GM21381 (cell line): Measurements from ENCODE around the gene PTPN6.

Source experiments
- ATAC-seq: cut with Tn5 transposase; IDR thresholded peaks from one replicate; pipeline ENCODE4 v1.9.1; 2021; ENCODE audit warnings: mild to moderate bottlenecking, moderate library complexity; ENCODE audit not compliant: unreplicated experiment

PTPN6 gene

GRCh38 chr12:6921996-6922946 lies 28.9 kb upstream of the PTPN6 start:
- ATAC-seq, result no peak

DNA sequence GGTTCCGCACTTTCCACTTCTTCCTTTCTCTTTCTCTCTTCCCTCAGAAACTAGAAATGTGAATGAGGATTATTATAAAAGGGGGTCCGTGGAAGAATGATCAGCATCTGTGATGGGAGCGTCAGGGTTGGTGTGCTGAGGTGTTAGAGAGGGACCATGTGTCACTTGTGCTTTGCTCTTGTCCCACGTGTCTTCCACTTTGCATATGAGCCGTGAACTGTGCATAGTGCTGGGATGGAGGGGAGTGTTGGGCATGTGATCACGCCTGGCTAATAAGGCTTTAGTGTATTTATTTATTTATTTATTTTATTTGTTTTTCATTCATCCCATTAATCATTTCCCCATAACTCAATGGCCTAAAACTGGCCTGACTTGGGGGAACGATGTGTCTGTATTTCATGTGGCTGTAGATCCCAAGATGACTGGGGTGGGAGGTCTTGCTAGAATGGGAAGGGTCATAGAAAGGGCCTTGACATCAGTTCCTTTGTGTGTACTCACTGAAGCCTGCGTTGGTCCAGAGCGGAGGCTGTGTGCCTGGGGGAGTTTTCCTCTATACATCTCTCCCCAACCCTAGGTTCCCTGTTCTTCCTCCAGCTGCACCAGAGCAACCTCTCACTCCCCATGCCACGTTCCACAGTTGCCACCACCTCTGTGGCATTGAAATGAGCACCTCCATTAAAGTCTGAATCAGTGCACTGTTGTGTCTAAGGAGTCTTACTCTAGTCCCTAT lies 28.0 kb upstream of the PTPN6 start:
- ATAC-seq, result no peak

DNA sequence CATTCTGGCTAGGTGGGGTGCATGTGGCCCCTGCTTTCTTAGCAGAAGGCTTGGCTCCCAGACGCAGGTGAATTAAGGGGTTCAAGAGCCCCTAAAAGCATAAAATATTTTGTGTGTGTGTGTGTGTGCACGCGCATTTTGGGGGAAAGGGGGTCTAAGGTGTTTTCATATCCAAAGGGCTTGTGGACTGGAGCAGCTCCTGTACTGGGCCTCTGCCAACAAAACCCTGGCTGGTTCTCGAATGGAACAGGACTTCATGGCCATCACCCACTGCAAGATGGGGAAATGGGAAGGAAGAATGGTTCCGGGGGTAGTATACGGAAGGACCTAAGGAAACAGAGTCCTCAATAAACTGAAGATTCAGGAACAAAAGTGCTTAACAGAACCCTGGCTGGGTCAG lies 27.3 kb upstream of the PTPN6 start:
- ATAC-seq, result no peak

GRCh38 chr12:6925239-6925539 lies 26.0 kb upstream of the PTPN6 start:
- ATAC-seq, result no peak

- ATAC-seq, result no peak
Observed at GRCh38 chr12:6925540-6926279, 25.4 kb upstream of the PTPN6 start.

- ATAC-seq, result no peak
Observed at GRCh38 chr12:6927379-6928021, 23.7 kb upstream of the PTPN6 start, which contains the start of gene ATN1. Gene ATN1 (plus strand): TSS chr12:6927959. CDS start chr12:6934002, 6,043 bp downstream.

DNA sequence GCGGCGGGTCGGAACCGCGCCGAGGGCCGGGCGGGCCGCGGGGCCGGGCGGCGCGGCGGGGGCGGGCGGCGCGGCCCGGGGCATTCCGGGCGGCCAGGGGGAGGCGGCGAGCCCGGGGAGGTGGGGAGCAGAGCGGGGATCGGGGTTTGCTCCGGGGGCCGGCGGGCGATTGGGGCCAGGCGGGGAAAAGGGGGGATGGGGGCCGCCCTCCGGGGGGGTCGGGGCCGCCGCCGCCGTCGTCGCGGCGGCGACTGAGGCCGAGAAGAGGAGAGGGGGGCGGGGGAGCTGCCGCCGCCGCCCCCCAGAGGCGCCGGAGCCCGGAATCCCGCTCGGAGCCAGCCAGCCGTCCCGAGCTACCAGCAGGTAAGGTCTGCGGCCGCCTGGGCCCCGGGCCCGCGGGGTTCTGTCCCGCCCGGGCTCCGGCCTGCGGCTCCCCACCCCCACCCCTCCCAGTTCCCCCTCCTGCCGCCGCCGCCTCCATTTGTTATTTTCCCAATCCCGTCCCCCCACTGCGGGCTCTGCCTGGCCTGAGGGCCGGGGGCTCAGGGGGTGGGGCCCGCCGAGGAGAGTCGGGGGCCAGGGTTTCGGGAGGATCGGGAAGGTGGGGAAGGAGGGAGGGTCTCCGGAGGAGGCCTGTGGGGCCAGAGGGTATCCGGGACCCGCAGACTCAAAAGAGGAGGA lies 23.0 kb upstream of the PTPN6 start:
- ATAC-seq, result no peak

- ATAC-seq, result no peak
Observed at GRCh38 chr12:6928703-6929407, 22.3 kb upstream of the PTPN6 start.

- no peak for ATAC-seq
Observed at GRCh38 chr12:6929466-6930452, 21.4 kb upstream of the PTPN6 start.

DNA sequence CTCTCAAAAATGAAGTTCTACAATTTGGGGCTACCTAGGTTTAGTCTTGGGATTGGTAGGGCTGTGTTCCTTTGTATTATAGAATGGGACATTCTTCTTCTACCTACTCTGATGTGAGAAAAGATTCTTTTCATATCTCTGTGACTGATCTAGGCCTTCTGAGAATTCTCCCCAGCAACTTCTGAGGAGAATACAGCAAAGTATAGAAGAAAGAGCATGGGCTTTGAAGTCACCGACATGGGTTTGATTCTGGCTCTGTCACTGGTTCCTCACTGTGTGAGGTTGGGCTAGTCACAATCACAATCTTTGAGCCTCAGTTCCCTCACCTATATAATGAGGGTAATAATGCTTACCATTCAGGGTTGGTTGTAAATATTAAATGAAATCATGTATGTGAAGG lies 18.4 kb upstream of the PTPN6 start:
- no peak for ATAC-seq

DNA sequence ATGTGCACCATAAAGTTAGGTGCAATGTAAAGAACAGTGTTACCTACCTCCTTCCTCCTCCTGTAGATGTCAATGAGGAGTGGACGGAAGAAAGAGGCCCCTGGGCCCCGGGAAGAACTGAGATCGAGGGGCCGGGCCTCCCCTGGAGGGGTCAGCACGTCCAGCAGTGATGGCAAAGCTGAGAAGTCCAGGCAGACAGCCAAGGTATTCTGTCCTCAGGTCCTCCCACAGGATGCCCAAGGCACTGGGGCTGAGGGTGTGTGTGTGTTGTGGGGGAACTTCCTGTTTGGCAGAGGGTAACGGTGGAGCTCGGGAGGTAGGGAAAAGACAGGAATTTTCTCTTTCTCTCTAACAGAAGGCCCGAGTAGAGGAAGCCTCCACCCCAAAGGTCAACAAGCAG lies 17.0 kb upstream of the PTPN6 start:
- no peak for ATAC-seq

GRCh38 chr12:6935371-6936193 lies 15.6 kb upstream of the PTPN6 start:
- ATAC-seq, result no peak

DNA sequence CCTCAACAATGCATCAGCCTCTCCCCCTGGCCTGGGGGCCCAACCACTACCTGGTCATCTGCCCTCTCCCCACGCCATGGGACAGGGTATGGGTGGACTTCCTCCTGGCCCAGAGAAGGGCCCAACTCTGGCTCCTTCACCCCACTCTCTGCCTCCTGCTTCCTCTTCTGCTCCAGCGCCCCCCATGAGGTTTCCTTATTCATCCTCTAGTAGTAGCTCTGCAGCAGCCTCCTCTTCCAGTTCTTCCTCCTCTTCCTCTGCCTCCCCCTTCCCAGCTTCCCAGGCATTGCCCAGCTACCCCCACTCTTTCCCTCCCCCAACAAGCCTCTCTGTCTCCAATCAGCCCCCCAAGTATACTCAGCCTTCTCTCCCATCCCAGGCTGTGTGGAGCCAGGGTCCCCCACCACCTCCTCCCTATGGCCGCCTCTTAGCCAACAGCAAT lies 14.9 kb upstream of the PTPN6 start:
- ATAC-seq, result no peak

GRCh38 chr12:6936636-6937480 lies 14.3 kb upstream of the PTPN6 start:
- no peak for ATAC-seq

DNA sequence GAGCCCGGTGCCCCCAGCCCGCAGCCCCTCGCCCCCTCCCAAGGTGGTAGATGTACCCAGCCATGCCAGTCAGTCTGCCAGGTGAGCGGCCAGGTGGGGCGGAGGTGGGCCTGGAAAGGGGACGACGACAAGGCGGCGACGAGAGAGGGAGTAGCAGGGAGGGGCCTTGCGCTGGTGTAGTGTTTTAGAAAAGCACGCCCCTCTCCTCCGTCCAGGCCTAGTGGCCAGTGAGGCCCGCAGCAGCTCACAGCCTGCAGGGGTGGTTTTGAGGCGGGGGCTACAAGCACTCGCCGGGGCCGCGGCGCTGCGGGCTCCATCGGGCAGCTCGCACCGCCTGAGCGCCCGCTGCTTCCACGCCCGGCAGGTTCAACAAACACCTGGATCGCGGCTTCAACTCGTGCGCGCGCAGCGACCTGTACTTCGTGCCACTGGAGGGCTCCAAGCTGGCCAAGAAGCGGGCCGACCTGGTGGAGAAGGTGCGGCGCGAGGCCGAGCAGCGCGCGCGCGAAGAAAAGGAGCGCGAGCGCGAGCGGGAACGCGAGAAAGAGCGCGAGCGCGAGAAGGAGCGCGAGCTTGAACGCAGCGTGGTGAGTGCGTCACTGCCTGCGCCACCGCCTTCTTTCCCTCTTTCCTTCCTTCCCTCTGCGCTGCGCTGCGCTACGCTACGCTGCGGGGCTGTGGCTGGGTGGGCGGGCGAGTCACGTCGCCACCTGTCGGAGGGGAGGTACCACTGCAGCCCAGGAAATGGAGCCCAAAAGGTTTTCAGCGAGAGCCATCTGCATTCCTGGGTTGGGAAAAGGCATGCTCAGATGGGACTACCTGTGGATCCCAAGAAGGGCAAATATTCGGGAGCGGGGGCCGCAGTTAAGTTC lies 13.4 kb upstream of the PTPN6 start:
- peak; percentile 91 for ATAC-seq
